Measurements from ENCODE around the gene CDC25B.
"Not testable (repeated sequence)": the region's sequence is repeated elsewhere in the genome, so short reads cannot be mapped to it uniquely, and the experiment has no call there.

The CDC25B gene

GRCh38 chr20:3785240-3786125 lies 10.6 kb upstream of the CDC25B start:
- no peak for DNase-seq (ENCODE audit: low spot score)

- DNase-seq (ENCODE audit: low spot score) = no peak
These were observed 10.0 kb upstream of the CDC25B start for GRCh38 chr20:3786126-3786484.

GRCh38 chr20:3786665-3787323 lies 9.3 kb upstream of the CDC25B start, which contains the start of gene CENPB:
CENPB (minus strand) TSS chr20:3786740; CDS start chr20:3786483, 257 bp downstream.
- peak; percentile 94 for DNase-seq (ENCODE audit: low spot score)

- DNase-seq (ENCODE audit: low spot score) = no peak
These were observed 8.6 kb upstream of the CDC25B start for GRCh38 chr20:3787324-3788014.

- no peak for DNase-seq (ENCODE audit: low spot score)
These were observed 7.4 kb upstream of the CDC25B start for GRCh38 chr20:3788685-3789155.

GRCh38 chr20:3789201-3789600 lies 6.9 kb upstream of the CDC25B start:
- DNase-seq (ENCODE audit: low spot score) = not testable (repeated sequence)

- not testable (repeated sequence) for DNase-seq (ENCODE audit: low spot score)
These were observed 1.9 kb upstream of the CDC25B start for GRCh38 chr20:3794168-3794567.

- DNase-seq (ENCODE audit: low spot score) = no peak
These were observed 1.2 kb upstream of the CDC25B start for GRCh38 chr20:3794701-3795420.

GRCh38 chr20:3796477-3797225 lies 541 bp downstream of the CDC25B start:
- no peak for DNase-seq (ENCODE audit: low spot score)

- DNase-seq (ENCODE audit: low spot score) = no peak
These were observed 1.1 kb downstream of the CDC25B start for GRCh38 chr20:3797226-3797545.

- DNase-seq (ENCODE audit: low spot score) = no peak
These were observed 1.7 kb downstream of the CDC25B start for GRCh38 chr20:3797592-3798372.

GRCh38 chr20:3798373-3798768 lies 2.3 kb downstream of the CDC25B start:
- no peak for DNase-seq (ENCODE audit: low spot score)

GRCh38 chr20:3798908-3799248 lies 2.8 kb downstream of the CDC25B start:
- no peak for DNase-seq (ENCODE audit: low spot score)

GRCh38 chr20:3800256-3800877 lies 4.3 kb downstream of the CDC25B start:
- no peak for DNase-seq (ENCODE audit: low spot score)

- DNase-seq (ENCODE audit: low spot score) = no peak
These were observed 4.8 kb downstream of the CDC25B start for GRCh38 chr20:3800878-3801260.

GRCh38 chr20:3801299-3801698 lies 5.2 kb downstream of the CDC25B start:
- no peak for DNase-seq (ENCODE audit: low spot score)

- no peak for DNase-seq (ENCODE audit: low spot score)
These were observed 5.7 kb downstream of the CDC25B start for GRCh38 chr20:3801846-3802245.

- no peak for DNase-seq (ENCODE audit: low spot score)
These were observed 6.6 kb downstream of the CDC25B start for GRCh38 chr20:3802524-3803239.

GRCh38 chr20:3803289-3803688 lies 7.2 kb downstream of the CDC25B start:
- no peak for DNase-seq (ENCODE audit: low spot score)

- no peak for DNase-seq (ENCODE audit: low spot score)
These were observed 7.7 kb downstream of the CDC25B start for GRCh38 chr20:3803854-3804253.

Measured in left forelimb (tissue), 1 donor.